K562 (cell line): Measurements from ENCODE around the gene ALDH1A2. TPM values are rescaled to one million over a fixed set of nuclear protein-coding genes. Genes with fewer than 3 reads are reported as not detected.

Experiments used
- MEF2D ChIP-seq: conservative IDR thresholded peaks from 2 replicates; pipeline ENCODE4 v1.6.1; 2016; ENCODE audit warnings: low read depth, missing genetic modification characterization, missing compliant biosample characterization
- MTA2 ChIP-seq: fragments of 450-650 bp; IDR thresholded peaks from 2 replicates; pipeline ENCODE4 v1.6.1; 2016; ENCODE audit warnings: low read depth
- MYNN ChIP-seq, 2 experiments: sonication (generic); formaldehyde crosslinking in 1 of 2; IDR thresholded peaks; 2 replicates each; pipeline versions ENCODE4 v1.5.0 to v1.6.1; 2016 to 2020; ENCODE audit warnings: antibody characterized with exemption in 1 of 2, missing genetic modification reagents in 1 of 2
- NEUROD1 ChIP-seq: fragments of 150-350 bp; IDR thresholded peaks from 2 replicates; pipeline ENCODE4 v1.6.1; 2014; ENCODE audit warnings: borderline replicate concordance, low read length, low read depth; ENCODE audit not compliant: partially characterized antibody
- PHB ChIP-seq: fragments of 250-450 bp; sonication (Bioruptor Pico); IDR thresholded peaks from 2 replicates; pipeline ENCODE4 v1.5.0; 2021
- REST ChIP-seq, 2 experiments: fragments of 450-650 bp; formaldehyde crosslinking in 1 of 2; IDR thresholded peaks; 2 replicates each; pipeline versions ENCODE4 v1.4.0 to v1.6.1; 2014 to 2020; ENCODE audit warnings: mild to moderate bottlenecking in 2 of 2, borderline replicate concordance in 1 of 2, low read depth in 1 of 2
- RFX7 ChIP-seq: fragments of 250-450 bp; sonication (Bioruptor Pico); IDR thresholded peaks from 2 replicates; pipeline ENCODE4 v1.5.1; 2021; ENCODE audit warnings: mild to moderate bottlenecking
- SUPT5H ChIP-seq: fragments of 450-650 bp; IDR thresholded peaks from 2 replicates; pipeline ENCODE4 v1.6.1; 2016
- ZBTB9 ChIP-seq: fragments of 450-650 bp; formaldehyde crosslinking; IDR thresholded peaks from 2 replicates; pipeline ENCODE4 v1.4.0; 2020; ENCODE audit warnings: mild to moderate bottlenecking, moderate library complexity
- ZNF3 ChIP-seq: fragments of 250-450 bp; sonication (Bioruptor Pico); IDR thresholded peaks from 2 replicates; pipeline ENCODE4 v1.5.0; 2021; ENCODE audit warnings: mild to moderate bottlenecking, moderate library complexity
- ZNF584 ChIP-seq: fragments of 200-800 bp; sonication (Bioruptor generic); IDR thresholded peaks from 2 replicates; pipeline ENCODE4 v1.6.1; 2016; ENCODE audit warnings: low read depth, mild to moderate bottlenecking, missing genetic modification characterization, missing compliant biosample characterization
- polyA plus RNA-seq, 8 experiments: library from polyadenylated mRNA; depleted of rRNA in 4 of 8; stranded (reverse) in 5 of 8; unstranded in 3 of 8; fragments of >200 nt; fragmentation: Nextera tagmentation in 2 of 8; fragmentation: Illumina TruSeq in 1 of 8; extraction: Ambion mirVana in 2 of 8; extraction: Trizol in 1 of 8; gene quantifications; 2 replicates each; pipeline versions ENCODE4 v1.2.1 to v1.2.3, GENCODE V29; 2011 to 2014; ENCODE audit warnings: inconsistent platforms in 1 of 8, missing spikeins in 1 of 8
- total RNA-seq, 7 experiments: library from RNA; depleted of rRNA in 6 of 7; stranded (reverse); fragments of >200 nt in 6 of 7; fragmentation: Illumina TruSeq in 2 of 7; extraction: Trizol in 2 of 7; gene quantifications; 2 replicates each; pipeline versions ENCODE4 v1.2.1 to v1.2.3, GENCODE V29; 2011 to 2021; ENCODE audit warnings: low replicate concordance in 1 of 7
- TF ChIP-seq, protein P1 (sequence below): fragments of 250-450 bp; sonication (Bioruptor Pico); IDR thresholded peaks from 2 replicates; pipeline ENCODE4 v1.4.0; 2020; ENCODE audit warnings: mild to moderate bottlenecking, moderate library complexity

ALDH1A2 gene
- total and polyA plus RNA-seq, 9 of the 15 experiments (the other 6 are each of a cell fraction or from before 2014, with no cell fraction given): 115 to 393 (median 333) TPM

DNA sequence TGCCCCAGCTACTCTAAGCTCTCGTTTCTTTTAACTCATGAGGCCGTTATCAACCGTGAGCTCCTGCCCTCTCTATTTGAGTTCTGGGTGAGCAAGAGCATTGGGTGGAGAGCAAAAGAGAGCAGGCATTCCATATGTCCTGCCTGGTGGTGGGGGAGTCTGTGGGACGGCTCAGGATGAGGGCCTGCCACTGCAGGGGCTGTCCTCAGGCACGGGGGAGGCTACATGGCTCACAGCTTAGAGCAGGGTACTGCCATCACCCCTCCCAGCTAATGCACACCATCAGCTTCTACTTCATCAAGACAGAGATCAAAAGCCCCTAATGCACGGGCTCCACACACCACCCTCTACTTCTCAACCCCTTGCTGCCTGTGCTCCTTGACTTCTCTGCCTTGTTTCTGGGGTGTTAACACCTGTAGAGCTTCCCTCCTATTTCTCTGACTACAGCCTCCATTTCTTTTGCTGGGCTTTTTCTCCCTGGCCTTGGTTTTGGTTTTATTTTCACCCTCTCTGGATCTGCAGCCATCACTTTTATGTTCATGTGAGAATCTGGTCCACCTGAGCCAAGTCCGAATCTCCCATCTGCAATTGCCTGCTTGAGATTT is 114.1 kb downstream of the ALDH1A2 start (continued):
- TF ChIP-seq REST (IDR thresholded peaks at IDR 0.05; ENCODE audit: borderline replicate concordance) (no peak), REST (CRISPR knock-in tag; IDR thresholded peaks at IDR 0.05; ENCODE audit: low read depth) (no peak), SUPT5H (no peak), MYNN (IDR thresholded peaks at IDR 0.05) (no peak), MYNN (CRISPR knock-in tag; IDR thresholded peaks at IDR 0.05) (no peak), ZNF584 (CRISPR knock-in tag) (no peak), NEUROD1 (no peak), RFX7 (CRISPR knock-in tag) (peak; percentile 11; the same call in 1 of the 2 replicates), MTA2 (no peak), ZNF3 (CRISPR knock-in tag) (no peak), ZBTB9 (CRISPR knock-in tag) (no peak), MEF2D (tag) (peak; percentile 9; the same call in 1 of the 2 replicates), PHB (CRISPR knock-in tag) (no peak)
- TF ChIP-seq, protein P1, sequence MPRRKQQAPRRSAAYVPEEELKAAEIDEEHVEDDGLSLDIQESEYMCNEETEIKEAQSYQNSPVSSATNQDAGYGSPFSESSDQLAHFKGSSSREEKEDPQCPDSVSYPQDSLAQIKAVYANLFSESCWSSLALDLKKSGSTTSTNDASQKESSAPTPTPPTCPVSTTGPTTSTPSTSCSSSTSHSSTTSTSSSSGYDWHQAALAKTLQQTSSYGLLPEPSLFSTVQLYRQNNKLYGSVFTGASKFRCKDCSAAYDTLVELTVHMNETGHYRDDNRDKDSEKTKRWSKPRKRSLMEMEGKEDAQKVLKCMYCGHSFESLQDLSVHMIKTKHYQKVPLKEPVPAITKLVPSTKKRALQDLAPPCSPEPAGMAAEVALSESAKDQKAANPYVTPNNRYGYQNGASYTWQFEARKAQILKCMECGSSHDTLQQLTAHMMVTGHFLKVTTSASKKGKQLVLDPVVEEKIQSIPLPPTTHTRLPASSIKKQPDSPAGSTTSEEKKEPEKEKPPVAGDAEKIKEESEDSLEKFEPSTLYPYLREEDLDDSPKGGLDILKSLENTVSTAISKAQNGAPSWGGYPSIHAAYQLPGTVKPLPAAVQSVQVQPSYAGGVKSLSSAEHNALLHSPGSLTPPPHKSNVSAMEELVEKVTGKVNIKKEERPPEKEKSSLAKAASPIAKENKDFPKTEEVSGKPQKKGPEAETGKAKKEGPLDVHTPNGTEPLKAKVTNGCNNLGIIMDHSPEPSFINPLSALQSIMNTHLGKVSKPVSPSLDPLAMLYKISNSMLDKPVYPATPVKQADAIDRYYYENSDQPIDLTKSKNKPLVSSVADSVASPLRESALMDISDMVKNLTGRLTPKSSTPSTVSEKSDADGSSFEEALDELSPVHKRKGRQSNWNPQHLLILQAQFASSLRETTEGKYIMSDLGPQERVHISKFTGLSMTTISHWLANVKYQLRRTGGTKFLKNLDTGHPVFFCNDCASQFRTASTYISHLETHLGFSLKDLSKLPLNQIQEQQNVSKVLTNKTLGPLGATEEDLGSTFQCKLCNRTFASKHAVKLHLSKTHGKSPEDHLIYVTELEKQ: no peak
